Tracheal epithelial cell (primary cell): ENCODE data around the gene SOS1. TPM values are rescaled to one million over a fixed set of nuclear protein-coding genes. Genes with fewer than 3 reads are reported as not detected.

Experiments used
- total RNA-seq: library from RNA; depleted of rRNA; stranded (reverse); fragments of >200 nt; gene quantifications from 2 replicates; pipeline ENCODE4 v1.2.1, GENCODE V29; 2014

SOS1 gene
- total RNA-seq: 7.7 and 11.3 TPM in 2 replicates

GRCh38 chr2:39120771-39121522 lies at the start of gene SOS1:
SOS1 (minus strand) TSS chr2:39121051; CDS start chr2:39120422, 629 bp downstream.

Other genes with a start within 250 kb of the SOS1 start
- 10.4 and 13.4 TPM in 2 replicates for gene DHX57, start 245.1 kb downstream of the SOS1 start, total RNA-seq
- gene MORN2, start 245.1 kb downstream of the SOS1 start, total RNA-seq: 7.7 TPM in 2 replicates
- under 0.01 and 0.64 TPM in 2 replicates for gene ARHGEF33, start 231.2 kb downstream of the SOS1 start, total RNA-seq
- gene CDKL4, start 122.9 kb upstream of the SOS1 start, total RNA-seq: 0.43 and 0.96 TPM in 2 replicates